GM20431 (cell line): ENCODE data around the gene AKAP13.

Experiments used
- in situ Hi-C: fragments of 300-500 bp; cut with MseI, MboI; formaldehyde crosslinking; loops from one replicate; pipeline ENCODE4 v1.15.0; 2020; ENCODE audit warnings: low sequenced_read_pairs; ENCODE audit not compliant: unreplicated experiment

AKAP13 gene

DNA sequence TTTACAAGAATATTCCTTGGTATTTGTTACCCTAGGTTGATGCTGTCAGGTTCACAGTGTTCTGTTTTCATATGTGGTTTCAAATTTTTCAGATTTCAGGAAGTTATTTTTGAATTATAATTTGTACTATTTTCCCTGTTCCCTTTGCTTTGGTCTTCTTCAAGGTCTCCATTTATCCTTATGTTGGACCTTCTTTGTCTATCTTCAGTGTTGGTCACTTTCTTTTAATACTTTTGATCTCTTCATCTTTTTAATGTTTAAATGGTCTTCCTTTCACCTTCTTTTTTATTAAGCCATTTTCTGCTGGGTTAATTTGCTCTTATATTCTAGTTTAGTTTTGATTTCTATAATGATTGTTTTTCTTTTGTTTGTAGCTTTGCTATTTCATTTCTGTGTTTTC is 353.0 kb downstream of the AKAP13 start:
- in situ Hi-C loops: no loop called here

DNA sequence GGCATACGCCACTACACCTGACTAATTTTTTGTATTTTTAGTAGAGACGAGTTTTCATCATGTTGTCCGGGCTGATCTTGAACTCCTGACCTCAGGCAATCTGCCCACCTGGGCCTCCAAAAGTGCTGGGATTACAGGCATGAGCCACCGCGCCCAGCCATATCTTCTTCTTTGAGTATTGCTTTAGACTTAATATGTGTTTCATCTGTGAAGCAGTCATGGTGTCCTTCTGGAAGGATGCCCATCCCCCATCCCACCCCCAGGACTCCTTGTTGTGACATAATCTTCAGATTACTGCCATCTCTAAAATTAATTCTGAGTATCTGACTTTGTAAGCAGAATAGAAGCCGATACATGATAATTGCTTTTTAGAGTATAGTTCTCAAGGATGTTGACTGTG is 356.7 kb downstream of the AKAP13 start:
- in situ Hi-C loops: no loop called here

DNA sequence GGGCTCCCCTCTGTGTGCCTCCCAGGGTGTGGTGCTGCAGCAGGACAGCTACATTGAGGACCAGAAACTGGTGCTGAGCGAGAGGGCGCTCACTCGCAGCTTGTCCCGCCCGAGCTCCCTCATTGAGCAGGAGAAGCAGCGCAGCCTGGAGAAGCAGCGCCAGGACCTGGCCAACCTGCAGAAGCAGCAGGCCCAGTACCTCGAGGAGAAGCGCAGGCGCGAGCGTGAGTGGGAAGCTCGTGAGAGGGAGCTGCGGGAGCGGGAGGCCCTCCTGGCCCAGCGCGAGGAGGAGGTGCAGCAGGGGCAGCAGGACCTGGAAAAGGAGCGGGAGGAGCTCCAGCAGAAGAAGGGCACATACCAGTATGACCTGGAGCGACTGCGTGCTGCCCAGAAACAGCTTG is 360.6 kb downstream of the AKAP13 start:
- in situ Hi-C loops: no loop called here

DNA sequence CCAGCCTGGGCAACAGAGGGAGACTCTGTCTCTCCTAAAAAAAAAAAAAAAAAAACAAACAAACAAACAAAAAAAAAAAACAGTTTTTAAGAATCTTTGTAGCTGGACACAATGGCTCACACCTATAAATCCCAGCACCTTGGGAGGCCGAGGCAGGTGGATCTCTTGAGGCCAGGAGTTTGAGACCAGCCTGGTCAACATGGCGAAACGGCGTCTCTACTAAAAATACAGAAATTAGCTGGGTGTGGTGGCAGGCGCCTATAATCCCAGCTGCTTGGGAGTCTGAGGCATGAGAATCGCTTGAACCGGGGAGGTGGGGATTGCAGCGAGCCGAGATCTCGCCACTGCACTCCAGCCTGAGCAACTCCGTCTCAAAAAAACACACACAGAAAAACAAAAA is 361.3 kb downstream of the AKAP13 start:
- in situ Hi-C loops: no loop called here

DNA sequence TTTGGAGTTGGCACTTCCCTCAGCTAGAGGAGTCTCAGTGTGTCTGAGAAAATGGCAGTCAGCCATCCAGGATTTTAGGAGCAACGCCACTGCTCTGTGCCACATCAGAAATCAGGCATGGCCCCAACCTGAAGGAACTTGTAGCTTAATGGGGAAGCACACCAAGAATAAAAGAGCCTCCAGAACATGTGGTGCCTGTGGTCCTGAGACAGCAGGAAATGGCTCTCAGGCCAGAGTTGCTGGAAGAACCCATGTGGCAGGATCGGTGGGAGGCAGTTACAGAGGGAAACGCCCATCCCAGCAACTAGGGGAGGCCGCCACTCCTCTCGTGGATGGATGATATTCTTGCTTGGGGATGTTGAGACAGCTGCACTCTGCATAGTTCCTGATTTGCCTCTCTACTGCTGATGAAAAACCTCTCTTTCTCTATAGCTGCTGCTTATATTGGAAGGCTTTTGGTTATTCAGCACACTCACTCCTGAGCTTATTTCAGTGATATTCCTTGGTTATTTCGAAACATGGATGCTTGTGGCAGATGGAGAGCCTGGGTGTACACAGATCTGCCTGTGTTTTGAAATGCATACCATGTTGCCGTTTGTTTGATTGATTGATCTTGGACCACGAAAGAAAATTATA is 361.9 kb downstream of the AKAP13 start:
- in situ Hi-C loops: no loop called here

DNA sequence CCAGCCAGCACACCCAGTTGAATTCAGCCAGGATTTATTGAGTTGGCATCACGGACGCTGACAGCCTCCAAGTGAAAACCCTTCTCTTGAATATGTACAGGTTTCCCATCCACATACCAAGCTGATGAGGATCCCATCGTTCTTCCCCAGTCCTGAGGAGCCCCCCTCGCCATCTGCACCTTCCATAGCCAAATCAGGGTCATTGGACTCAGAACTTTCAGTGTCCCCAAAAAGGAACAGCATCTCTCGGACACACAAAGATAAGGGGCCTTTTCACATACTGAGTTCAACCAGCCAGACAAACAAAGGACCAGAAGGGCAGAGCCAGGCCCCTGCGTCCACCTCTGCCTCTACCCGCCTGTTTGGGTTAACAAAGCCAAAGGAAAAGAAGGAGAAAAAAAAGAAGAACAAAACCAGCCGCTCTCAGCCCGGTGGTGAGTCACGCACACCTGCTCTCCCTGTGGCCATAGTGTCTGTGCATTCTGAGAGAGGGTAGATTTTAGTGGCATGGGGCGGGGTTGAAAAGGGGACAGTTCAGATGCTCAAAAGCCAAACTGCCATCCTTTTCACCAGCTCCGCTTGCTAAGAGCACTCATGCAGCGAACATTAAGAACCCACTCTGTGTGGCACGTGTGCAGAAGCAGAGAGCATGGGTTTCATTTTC is 363.1 kb downstream of the AKAP13 start:
- in situ Hi-C loops: no loop called here

DNA sequence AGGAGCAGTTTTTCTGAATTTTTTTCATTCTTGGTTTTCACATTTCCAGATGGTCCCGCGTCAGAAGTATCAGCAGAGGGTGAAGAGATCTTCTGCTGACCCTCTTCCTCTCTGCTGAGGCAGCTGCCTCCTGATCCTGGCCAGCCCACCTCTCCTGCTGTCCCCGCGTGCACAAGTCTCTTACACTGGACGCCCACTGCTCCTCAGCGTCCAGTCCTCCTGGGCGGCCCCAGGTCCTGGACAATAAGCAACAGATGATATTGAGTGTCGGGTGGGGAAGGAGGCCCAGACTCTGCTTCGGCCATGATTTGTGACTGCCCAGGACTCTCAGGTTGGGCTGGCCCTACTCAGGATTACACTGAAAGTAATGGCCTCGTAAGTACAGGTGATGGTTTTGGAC is 364.2 kb downstream of the AKAP13 start:
- in situ Hi-C loops: no loop called here

DNA sequence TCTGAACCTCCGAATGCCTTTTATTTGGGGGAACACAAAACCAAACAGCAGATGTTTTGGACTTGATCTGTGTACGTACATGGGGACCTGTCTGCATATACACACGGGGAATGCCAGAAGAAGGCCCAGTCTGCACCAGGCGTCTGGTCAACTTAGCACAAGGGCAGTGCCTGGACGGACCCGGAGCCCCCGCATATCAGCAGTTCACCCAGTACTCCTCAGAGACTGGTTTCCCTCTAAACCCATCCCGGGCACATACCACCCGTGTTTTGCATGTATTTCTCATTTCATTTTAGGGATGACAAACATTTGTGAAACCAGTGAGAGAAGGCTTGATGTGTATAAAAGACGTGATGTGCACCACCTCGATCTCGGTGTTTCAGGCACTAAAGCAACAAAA is 364.6 kb downstream of the AKAP13 start:
- in situ Hi-C loops: no loop called here

DNA sequence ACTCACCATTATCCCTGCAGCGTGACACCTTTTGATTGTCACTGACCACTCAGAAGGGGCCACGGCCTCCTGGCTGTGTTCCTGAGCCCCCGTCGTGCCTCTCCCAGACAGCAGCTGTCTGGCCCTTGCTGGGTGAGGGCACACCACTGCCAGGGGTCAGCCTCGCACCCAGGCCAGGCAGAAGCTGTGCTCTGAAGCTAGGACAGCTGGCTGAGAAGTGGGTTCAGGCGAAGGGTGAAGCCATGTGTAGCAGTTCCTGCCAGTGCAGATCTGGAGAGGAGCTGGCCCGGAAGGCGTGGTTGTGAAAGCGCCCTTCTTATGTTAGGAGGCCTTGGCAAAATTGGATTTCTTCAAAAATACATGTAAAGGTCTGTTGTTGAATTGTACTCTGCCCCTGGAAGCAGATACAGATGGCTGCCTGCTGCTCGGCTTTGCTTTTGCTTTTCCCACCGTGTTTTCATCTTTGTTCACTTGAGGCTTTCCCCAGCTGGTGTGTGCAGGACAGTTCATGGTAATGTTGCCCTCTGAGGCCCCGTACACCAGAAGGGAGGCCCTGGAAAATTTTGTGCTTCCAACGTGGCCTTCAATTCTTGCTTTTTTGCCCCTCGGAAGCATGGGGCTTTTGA is 365.2 kb downstream of the AKAP13 start:
- in situ Hi-C loops: no loop called here

DNA sequence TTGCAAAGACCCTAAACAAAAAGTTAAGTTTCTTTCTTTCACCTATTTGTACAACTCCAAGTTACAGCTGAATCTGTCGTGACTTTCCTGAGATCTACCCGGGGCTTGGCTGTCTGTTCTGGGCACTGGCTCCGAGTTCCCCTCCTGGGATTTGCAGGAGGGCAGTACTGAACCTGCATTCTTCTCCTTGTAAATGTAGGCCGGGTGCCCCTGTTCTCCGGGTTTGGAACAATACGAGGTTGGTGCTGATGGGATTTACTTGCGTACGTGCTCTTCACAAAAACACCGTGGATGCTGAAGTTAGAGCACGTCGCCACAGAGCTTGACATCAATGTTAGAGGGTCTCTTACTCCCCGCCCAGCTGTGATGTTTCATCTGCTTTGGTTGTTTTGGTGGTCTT is 366.2 kb downstream of the AKAP13 start:
- in situ Hi-C loops: no loop called here

DNA sequence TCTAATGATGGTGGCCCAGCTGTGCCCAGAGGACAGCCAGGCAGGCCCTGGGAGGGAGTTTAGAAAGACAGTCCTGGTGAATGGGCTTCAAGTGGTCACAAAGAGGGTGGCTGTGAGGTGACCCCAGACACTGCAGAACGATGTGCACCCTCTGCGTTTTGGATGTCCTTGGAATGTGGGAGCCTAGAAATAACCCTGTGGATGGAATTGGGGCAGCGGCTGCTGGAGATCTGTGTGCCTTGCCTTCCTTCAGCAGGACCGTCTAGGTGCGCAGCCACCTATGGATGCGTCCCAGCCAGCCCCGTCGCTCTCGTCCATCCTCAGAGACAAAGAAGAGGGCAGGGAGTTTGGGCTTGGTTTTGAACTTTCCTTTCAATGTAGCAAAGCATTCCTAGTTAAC is 367.8 kb downstream of the AKAP13 start:
- in situ Hi-C loops: no loop called here

DNA sequence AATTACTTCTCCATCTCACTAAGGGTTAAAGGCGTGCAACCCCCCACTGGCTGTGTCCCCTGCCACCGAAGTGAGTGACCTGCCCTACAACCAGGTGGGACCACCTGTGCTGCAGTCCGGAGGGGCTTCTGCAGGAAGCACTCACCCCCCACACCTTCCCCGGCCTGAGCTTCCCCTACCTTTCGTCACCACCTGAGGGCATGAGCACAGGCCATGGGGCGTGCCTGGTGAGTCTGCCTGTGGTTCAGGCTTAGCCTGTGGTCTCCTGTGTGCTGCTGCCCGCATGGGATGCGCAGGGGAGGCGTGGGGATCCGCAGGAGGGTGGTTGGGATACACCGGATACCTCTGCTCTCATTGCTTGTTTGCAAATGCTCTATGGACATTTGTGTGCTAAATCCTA is 368.3 kb downstream of the AKAP13 start:
- in situ Hi-C loops: no loop called here

DNA sequence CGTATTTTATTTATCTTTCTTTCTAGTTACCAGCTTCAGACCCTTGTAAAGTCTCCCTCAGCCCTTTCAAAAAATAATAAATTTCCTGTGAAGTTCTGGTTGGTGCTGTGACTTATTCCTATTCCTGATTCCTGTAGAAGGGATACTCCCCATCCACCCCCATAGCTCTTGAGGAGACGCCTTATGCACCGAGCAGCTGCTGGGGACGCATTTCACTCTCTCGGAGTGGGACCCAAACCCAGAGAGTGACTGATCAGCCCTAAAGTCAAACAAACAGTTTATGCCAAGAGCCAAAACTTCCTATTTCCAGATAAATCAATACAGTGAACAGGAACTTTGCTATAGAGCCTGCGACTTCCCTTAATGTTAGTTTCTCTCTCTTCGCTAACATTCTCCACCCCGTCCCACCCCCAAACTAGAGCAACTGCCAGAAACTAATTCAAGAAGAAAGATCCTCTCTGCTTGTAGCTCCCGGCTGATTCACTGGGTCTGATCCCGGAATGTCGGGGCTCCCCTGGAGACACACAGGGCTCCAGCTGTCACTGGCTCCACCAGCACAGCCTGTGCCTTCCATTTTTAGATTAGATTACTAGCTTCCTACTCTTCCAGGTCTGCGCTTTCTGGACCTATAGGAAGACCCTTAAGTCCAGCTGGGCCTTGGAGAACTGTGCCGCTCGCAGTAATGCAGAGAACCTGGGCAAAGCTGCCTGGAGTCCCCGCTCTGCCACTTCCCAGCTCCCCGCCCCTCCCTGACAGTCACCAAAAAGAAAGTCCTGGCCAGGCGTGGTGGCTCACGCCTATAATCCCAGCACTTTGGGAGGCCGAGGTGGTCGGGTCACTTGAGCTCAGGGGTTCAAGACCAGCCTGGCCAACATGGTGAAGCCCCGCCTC is 369.1 kb downstream of the AKAP13 start:
- in situ Hi-C loops: no loop called here

DNA sequence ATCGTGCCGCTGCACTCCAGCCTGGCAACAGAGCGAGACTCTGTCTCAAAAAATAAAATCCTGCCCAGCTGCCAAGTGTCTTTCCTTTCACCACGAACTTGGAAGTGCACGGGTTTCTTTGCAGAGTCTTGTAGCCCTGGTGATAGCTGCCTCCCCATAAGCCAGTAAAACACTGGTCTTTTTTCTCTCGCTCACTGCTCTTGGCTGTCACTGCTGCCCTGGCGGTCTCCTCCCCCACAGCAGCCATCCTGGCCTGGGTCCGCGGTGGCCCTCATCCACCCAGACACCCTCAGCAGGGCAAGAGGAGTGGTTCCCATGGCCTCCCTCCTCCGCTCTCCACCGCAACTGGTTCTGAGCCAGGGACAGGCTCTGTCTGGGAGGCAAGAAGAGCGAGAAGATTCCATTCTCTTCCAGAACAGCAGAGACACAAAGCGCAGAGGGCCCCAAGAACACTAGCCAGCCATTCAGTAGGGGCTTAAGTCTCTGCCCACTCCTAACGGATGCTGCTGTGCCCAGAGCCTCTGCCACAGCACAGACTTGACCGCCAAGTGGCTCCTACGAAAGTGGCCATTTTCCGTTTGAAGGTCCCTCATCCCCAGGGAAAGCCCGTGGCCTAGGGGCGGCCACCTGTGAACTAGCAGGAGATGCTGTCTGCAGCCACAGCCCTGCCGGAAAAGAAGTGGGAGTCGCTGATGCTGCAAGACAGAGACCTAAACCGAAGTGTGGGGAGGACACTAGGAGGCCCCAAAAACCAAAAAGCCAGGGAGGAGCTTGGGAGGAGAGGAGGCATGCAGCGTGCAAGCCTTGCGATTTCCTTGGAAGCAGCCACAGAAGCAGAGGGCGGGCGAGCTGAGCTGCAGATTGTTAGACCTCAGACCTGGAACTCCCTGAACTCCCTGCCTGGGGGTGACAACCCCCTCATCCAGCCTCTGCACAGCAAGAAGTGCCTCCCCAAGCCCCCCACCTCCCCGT is 370.2 kb downstream of the AKAP13 start:
- in situ Hi-C loops: no loop called here

DNA sequence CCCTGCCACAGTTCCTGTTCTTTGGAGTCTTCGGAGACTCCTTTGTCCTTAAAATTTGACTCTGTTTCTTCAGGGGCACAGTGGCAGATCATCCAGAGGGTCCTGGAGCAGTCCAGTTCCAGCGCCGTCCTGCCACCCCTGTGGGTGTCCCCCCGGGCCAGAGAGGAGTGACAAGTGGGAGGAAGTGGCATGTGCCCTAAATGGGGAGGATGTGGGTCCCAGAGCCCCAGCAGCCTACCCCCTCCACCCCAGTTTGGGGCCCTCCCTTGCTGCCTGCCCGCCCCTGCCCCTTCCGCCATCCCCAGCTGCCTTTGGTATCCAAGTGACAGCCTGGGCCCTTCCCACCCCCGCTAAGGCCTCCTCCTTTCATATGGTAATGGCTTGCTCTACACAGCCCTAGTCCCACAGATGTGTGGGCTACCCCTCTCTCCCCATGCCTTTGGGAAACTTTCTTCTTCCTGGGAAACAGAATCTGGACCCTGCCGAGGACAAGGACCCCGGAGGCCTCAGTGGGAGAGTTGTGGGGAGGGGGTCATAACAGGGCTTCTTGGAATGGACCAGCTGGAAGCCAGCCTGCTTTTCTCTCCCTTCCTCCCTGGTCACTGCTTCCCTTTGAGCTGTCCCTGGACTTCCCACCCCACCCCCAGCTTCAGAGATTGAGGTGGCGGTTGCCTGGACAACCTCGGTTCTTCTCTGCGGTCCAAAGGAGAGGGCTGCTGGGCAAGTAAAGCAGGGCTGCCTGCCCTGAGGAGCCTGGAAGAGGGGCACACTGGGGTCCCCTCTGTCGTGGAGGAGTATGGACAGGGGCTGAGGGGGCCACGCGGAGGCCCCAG is 371.1 kb downstream of the AKAP13 start:
- in situ Hi-C loops: no loop called here

DNA sequence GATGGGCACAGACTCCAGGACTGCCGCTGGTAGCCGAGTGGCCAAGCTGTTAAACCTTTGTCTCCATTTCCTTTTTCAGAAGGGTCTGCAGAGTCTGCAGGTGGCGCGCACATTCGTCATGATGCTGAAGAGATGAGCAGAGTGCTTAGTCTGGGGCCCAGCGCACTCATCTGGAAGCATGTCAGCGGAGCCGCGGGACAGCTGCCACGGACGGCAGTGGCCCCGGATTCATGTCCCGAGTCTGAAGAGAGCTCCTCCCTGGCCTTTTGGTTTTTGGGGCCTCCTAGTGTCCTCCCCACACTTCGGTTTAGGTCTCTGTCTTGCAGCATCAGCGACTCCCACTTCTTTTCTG is 371.7 kb downstream of the AKAP13 start:
- in situ Hi-C loops: no loop called here

DNA sequence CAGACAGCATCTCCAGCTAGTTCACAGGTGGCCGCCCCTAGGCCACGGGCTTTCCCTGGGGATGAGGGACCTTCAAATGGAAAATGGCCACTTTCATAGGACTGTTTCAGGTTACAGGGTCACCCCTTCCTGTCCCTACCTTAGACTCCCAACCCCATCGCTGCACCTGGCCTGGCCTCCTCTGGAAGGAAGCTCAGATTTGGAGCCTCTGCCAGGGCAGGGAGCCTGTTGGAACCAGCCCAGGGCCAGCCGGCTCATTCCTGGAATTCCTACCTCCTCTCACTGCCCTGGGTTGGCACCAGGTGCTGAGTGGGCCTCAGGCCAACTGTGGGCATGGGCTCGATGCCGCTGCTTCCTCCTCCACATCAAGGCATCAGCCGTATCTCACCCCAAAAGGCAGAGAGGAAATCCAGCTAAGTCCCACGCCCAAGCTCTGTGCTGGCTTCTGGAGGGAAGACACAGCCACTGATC is 372.1 kb downstream of the AKAP13 start:
- in situ Hi-C loops: no loop called here

DNA sequence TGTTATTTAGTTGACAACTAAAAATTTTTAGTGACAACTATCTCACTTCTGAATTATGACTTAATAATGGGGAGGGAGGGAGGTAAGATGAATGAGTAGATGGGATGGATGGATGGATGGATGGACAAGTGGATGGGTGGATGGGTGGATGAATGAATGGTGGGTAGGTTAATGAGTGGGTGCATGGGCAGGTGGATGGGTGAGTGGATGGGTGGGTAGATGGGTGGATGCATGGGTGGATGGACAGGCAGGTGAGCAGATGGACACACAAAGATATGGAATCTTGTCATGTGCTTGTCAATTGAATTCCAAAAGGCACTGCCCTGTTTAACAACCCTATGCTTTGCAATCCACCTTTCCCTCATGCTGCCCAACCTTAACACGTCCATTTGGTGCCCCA is 372.9 kb downstream of the AKAP13 start:
- in situ Hi-C loops: no loop called here
